ENCODE data around the gene CHRNE.
"Not testable (repeated sequence)": the region's sequence is repeated elsewhere in the genome, so short reads cannot be mapped to it uniquely, and the experiment has no call there.

The CHRNE gene

GRCh38 chr17:4857347-4857746 is 45.6 kb downstream of the CHRNE start:
- H3K4me3 ChIP-seq (ENCODE audit: low read depth, low read length) = not testable (repeated sequence)

- no peak overlapping the region for H3K4me3 ChIP-seq (ENCODE audit: low read depth, low read length)
Observed at GRCh38 chr17:4856937-4857314, 46.0 kb downstream of the CHRNE start.

GRCh38 chr17:4856271-4856936 is 46.5 kb downstream of the CHRNE start:
- no peak overlapping the region for H3K4me3 ChIP-seq (ENCODE audit: low read depth, low read length)

GRCh38 chr17:4854111-4854681 is 48.7 kb downstream of the CHRNE start:
- no peak overlapping the region for H3K4me3 ChIP-seq (ENCODE audit: low read depth, low read length)

- no peak overlapping the region for H3K4me3 ChIP-seq (ENCODE audit: low read depth, low read length)
Observed at GRCh38 chr17:4853208-4853671, 49.7 kb downstream of the CHRNE start.

GRCh38 chr17:4852567-4853207 is 50.2 kb downstream of the CHRNE start:
- H3K4me3 ChIP-seq (ENCODE audit: low read depth, low read length) = no peak overlapping the region

GRCh38 chr17:4851084-4851483 is 51.8 kb downstream of the CHRNE start:
- H3K4me3 ChIP-seq (ENCODE audit: low read depth, low read length) = no peak overlapping the region

GRCh38 chr17:4850246-4850645 is 52.7 kb downstream of the CHRNE start:
- no peak overlapping the region for H3K4me3 ChIP-seq (ENCODE audit: low read depth, low read length)

- H3K4me3 ChIP-seq (ENCODE audit: low read depth, low read length) = no peak overlapping the region
Observed at GRCh38 chr17:4849011-4849536, 53.8 kb downstream of the CHRNE start.
